Suprapubic skin (tissue), 3 donors: ENCODE data around the gene SPDYE3.
"Not testable (repeated sequence)": the region's sequence is repeated elsewhere in the genome, so short reads cannot be mapped to it uniquely, and the experiment has no call there.

Experiments
- CTCF ChIP-seq, 2 donors: fragments of 200-600 bp in 1 of 2; fragments of 450-650 bp in 1 of 2; sonication (generic) in 1 of 2; IDR thresholded peaks; one replicate each; pipeline ENCODE4 v1.5.1; 2016 to 2019; ENCODE audit warnings: antibody characterized with exemption in 2 of 2, mild to moderate bottlenecking in 1 of 2, moderate library complexity in 1 of 2
- EP300 ChIP-seq: sonication (generic); formaldehyde crosslinking; IDR thresholded peaks from one replicate; pipeline ENCODE4 v1.6.1; 2017; ENCODE audit warnings: antibody characterized with exemption

- not testable (repeated sequence) for TF ChIP-seq CTCF (IDR thresholded peaks at IDR 0.05); EP300
These were observed 44.8 kb downstream of the SPDYE3 start for GRCh38 chr7:100352230-100352781.
